GM12892 (cell line): Measurements from ENCODE around the gene ARRDC2.

Experiments
- POLR2A ChIP-seq: IDR thresholded peaks from 2 replicates; pipeline ENCODE4 v1.6.1; 2011; ENCODE audit warnings: low read depth, low read length, control low read depth
- POLR2AphosphoS5 ChIP-seq: IDR thresholded peaks from 2 replicates; pipeline ENCODE4 v1.6.1; 2011; ENCODE audit warnings: low read depth, low read length, control low read depth
- TAF1 ChIP-seq: IDR thresholded peaks from 2 replicates; pipeline ENCODE4 v1.6.1; 2011; ENCODE audit warnings: low read depth, mild to moderate bottlenecking, control low read depth, low read length, borderline replicate concordance

GRCh38 chr19:18058208-18059009 lies 50.4 kb downstream of the ARRDC2 start:
- TF ChIP-seq POLR2AphosphoS5 (no peak), POLR2A (no peak), TAF1 (no peak)
